GM19452 (cell line): Measurements from ENCODE around the gene KRT10.

Experiments
- ATAC-seq: cut with Tn5 transposase; IDR thresholded peaks from one replicate; pipeline ENCODE4 v1.9.1; 2021; ENCODE audit not compliant: unreplicated experiment

KRT10 gene

DNA sequence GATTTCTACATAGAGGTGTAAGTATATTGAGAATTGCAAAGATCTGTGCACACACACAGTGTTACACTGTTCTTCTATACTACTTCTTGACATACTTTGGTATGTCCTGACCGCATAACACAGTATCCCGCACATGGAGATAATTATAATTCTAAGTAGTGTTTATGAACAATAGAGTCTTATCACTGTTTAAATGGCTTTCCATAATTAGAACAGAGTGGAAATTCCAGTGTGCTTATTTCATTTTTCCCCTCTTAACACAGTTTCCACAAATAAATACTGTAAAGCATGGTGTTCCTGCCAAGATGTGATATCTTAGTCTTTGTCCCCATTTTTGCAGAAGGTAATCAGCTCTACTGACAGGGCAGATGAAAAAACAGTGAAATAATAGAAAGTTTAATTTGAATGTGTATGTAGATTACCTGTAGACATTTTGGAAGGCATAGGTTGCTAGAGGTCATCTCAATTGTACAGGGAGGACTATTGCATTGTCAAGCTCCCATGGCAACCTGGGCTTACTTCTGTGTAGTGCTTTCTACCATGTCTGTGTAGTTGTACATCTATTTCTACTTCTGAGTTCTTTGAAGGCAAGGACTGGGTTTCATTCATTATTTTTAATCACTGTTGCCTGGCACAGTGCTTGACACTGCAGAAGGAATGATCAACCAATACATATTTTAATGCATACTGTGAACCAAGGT is 12.5 kb downstream of the KRT10 start:
- no peak for ATAC-seq

DNA sequence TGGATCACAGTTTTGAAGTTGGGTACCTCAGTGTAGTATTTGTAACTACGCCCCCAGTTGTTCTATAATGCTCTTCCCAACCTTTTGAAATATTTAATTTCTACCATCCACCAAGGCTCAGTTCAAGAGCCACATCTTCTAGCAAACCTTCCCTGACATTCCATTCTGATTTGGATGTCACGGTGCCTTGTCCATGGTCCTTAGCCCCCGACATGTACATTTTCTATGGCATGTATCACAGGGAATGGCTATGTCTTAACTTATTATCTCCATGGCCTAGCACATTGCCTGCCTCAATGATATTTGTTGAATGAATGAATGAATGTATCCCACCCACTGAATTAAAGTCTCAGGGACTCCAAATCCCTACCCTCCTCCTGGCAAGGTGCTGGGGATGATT is 16.3 kb downstream of the KRT10 start:
- ATAC-seq, result no peak

DNA sequence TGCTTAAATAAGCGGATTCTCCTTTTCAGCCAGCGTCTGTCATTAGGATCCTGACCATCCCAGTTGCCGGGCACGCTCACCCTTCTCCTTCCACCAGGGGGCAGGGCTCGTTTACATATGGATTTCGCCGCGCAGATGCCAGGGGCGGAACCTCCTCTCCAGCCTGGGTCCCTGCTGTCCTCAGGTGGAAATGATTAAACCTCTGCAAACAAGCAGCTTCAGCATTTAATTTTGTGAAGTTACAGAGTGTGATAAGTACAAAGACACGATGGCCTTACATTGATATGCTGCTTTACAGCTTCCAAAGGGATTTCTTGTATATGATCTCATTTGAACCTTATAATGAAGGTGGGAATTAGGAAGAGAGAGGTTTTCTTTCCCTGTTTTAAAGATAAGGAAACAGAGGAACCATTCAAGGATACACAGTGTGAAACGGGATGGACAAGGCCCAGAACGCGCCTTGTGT is 18.8 kb downstream of the KRT10 start:
- ATAC-seq, result no peak

DNA sequence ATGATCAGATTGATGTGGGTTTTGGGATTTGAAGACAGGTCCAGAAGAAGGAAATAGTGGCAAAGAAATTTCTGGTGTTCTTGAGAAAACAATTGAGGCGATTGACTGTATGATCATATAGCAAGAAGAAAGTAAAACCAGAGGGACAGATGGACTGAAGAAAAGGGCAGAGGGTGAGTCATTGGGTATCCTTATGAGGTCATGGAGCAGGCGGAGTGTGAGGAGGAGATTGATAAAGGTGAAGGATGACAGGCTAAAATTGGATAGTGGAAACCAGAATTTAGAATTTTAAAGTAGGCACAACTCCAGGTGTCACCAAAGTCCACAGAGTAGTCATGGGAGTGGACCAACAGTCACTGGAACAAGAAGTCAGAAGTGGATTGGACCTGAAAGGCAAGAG is 21.3 kb downstream of the KRT10 start:
- ATAC-seq, result no peak

DNA sequence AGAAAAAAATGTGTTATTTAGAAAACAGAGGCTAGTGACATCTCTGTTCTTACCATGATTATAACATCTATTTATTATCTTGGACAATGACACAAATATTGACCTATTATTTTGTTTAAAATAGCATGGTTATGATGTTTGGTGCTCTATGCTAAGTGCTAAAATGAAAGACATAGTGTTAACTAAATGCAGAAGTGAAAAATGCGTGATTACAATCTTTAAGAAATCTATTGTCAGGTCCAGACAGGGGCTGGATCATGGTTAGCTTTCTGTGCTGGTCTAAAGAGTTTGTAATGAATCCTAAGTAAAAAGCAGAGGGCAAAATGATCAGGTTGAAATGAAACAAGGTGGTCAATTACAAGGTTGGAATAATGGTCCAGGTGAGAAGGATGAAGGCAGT is 22.0 kb downstream of the KRT10 start:
- ATAC-seq, result no peak

DNA sequence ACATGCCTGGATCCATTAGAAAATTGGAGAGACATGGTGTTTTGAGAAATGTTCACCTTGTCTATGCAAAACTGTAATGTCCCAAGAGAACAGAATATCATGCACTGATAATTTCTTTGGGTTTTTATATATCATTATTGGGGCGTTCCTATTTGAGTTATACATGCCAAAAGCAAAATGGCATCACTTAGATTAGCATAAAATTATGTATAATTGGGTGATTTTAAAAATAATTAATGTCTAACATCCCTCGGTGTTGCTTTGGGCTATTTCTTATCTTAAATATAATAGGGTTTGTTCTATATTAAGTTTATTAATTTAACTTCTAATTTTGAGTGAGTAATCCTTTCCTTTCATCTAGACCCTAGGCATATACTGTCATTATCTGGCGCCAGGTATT is 22.6 kb downstream of the KRT10 start, which contains the start of gene KRT28:
KRT28 (minus strand) TSS at position 101 of the 400 bp plus-strand sequence; CDS start at position 35, 66 bp downstream.
- ATAC-seq, result no peak

DNA sequence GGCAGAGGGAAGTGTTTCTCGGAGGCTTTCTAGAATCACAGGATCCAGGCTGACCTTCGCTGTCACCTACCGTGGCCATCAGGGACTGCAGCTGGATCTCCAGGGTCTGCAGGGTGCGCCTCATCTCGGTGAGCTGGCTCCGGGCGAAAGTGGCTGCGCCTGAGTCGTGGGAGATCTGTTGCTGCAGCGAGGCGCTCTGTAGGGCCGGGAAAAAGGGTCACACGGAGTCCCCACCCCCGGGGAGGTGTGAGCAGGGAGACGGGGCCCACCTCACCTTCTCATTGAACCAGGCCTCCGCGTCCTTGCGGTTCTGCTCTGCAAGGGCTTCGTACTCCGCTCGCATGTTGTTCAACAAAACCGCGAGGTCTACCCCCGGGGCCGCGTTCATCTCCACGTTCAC is 25.6 kb downstream of the KRT10 start:
- no peak for ATAC-seq

DNA sequence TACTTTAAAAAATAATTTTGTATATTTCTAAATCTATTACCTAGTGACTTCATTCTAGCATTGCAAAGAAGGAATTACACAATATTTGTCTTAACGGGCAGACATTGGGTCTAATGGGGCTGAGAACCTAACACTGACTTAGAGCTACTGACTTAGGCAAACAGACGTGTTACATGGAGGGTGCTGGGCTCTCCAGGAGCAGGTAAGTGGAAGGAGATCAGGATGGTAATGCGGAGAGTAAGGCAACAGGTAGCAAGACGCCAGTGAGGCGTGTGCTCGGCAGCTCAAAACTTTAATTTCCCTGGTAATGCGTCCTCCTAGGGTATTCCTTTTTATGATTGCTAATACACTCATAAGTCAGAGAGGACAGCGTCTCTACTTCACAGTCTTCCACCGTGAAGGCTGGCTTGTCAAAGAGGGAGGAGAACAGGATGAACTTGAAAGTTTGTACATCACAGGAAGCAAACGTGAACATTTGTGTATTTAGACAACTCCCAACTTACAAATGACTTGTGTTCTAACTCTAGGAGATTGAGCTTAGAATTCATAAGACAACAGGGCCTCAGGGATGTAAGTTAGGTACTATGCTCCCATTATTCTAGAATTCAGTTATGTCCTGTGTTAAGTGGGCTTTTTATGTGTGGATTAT is 27.3 kb downstream of the KRT10 start:
- ATAC-seq, result no peak

DNA sequence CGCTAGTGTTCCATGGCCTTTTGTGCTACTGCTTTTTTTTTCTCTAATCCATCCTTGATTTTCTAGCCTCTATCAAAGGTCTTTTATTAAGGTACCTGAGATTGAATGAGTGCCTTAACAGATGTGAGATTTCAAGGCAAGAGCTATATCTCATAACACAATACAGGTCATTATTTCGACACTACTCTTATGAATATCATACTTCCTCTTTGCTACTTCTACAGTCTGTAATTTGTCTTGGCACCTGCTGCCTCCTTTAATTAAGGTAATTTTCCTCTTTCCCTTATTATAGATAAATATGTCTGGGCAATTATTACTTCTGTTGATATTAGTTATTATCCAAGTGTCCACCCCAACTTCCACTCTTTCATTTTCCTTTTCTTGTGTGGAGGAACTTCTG is 27.9 kb downstream of the KRT10 start:
- ATAC-seq, result no peak

DNA sequence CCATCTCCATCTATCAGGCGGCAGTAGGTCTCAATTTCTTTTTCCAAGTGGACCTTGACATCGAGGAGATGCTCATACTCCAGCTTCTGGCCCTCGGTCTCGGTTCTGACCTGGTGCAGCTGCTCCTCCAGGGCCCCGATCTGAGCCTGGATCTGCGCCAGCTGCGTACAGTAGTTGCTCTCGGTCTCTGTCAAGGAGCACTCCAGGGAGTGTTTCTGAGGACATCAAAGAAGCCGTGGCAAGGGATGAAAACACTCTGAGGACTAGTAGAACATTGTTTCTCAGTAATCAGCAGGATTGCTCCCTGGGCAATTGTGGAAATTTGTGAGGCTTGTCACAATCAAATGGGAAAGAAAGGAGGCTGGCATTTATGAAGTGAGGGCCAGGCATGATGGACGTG is 28.6 kb downstream of the KRT10 start:
- ATAC-seq, result no peak

DNA sequence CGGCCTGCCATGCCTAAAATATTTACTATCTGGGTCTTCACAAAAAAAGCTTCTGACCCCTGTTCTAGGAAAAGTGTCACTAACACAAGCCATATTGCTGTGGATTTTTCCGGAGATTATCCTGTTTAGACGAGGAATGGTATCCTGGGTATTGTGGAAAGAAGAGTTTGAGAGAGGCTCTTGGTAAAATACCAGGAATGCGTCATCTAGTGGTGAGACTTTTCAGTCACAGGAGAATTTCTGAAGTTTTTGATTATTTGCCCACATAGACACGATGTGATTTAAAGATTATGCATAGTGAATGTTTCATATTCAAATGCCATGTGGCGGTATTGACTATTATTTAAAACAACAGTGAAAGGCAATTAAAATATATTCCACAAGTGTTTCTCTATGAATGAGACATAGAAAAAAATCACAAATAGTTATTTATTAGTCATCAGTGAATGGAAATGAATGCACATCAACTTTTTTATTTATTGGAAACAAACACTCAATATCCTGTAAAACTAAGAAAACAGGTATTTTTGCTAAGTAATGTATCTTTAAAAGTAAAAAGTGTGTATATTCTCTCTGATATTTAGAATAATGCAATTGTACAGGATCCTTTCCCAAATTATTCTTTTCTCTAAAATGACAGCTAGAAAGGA is 30.5 kb downstream of the KRT10 start:
- no peak for ATAC-seq

DNA sequence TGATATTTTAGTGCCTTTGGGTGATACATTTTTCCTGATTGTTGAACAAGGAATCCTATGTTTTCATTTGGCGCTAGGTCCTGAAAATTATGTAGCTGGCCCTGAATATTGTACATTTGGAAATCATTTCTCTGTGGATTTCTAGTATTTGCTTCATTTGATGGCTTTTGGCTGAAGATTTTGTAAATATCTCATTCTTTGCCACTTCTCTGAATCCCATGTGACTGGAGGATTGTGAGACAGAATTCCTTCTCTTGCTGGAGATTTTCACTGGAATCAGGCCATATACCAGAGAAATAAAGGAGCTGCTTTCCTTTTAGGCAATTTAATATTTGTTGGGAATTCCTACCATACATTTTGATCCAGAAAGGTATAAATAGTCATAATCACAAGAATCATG is 31.3 kb downstream of the KRT10 start:
- no peak for ATAC-seq

DNA sequence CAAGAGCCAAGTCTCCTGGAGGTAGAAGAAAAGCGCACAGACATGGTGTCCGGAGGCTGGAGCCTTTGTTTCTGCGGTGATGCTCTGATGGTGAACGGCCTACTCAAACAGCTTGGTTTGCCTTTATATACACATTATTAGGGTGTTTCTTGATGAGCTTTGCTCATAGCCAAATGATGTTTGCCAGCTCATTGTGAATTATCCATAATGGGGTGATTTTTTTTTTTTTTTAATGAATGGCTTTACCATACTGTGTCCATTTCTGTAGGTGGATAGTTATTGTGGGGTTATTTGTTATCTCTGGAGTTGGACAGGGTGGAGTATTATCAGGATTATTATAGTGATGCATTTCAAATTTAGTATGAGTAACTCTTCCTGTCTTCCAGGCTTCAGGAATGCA is 40.0 kb downstream of the KRT10 start, which contains the start of gene KRT27:
KRT27 (minus strand) TSS at position 101 of the 400 bp plus-strand sequence; CDS start at position 44, 57 bp downstream.
- ATAC-seq, result no peak

DNA sequence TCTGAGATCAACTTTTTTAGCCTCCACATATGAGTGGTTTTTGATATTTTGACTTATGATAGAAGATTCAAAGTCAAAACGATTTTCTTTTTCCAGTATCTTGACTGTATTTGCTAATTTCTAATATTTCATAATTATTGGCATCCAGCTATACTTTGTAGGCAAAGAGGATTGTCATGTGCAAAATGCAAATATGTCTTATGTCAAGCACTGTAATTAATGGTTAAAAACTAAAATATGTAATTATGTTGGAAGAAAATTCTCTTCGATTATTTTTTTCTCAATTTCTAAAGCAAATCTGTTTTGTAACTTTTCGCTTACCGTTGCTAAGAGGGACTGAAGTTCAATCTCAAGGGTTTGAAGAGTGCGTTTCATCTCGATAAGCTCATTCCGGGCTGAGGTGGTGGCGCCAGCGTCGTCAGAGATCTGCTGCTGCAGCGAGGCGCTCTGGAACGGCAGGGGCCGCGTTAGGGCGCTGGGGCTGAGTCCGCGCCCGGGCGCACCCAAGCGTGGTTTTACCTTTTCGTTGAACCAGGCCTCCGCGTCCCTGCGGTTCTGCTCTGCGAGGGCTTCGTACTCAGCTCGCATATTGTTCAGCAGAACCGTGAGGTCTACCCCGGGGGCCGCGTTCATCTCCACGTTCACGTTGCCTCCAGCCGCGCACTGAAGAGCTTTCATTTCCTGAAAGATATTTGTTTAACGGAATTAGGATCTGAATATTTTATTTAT is 43.1 kb downstream of the KRT10 start:
- ATAC-seq, result no peak

DNA sequence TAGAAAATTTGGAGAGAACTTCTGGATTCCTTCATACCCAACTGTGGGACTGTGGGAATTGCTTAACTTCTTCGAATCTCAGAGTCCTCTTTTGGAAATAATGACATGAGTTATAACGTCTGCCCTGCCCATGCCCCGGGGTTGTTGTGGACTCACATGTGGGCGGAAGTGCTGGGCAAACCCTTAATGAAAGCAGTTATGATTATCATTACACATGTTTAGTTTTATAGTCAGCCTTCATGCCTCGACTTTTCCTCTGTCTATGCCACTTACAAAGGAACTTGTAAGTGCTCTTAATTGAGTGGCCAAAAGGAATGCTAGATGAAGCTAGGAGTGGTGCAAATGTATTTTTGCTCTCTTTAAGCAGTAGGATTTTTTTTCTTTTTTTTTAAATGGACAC is 44.0 kb downstream of the KRT10 start:
- no peak for ATAC-seq

DNA sequence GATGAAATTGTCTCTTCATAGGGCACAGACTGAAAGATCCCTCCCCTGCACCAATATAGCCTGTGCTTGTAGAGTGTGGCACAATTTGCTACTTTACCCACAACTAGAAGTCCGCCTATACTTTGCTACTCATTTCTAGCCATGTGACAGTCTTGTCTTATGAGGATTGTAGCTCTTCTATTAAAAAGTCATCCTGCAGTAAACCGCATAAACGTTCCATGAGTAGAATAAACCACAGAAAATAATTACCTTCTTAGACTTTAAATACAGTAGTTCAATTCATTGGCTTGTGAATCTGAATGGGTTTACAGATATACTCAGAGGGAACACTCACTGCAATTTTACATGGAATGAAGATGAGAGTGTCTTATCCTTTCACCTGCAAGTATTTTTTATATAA is 44.4 kb downstream of the KRT10 start:
- no peak for ATAC-seq

DNA sequence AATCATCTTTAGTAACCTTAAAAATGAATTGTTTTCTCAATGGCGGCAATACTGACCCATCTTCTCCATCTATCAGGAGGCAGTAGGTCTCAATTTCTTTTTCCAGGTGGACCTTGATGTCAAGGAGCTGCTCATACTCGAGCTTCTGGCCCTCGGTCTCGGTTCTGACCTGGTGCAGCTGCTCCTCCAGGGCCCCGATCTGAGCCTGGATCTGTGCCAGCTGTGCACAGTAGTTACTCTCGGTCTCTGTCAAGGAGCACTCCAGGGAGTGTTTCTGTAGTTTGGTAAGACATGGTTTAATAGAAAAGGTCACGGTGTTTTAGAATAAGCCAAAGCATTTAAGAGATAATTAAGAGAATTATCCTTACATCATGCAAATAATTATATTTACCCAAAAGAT is 45.0 kb downstream of the KRT10 start:
- no peak for ATAC-seq

DNA sequence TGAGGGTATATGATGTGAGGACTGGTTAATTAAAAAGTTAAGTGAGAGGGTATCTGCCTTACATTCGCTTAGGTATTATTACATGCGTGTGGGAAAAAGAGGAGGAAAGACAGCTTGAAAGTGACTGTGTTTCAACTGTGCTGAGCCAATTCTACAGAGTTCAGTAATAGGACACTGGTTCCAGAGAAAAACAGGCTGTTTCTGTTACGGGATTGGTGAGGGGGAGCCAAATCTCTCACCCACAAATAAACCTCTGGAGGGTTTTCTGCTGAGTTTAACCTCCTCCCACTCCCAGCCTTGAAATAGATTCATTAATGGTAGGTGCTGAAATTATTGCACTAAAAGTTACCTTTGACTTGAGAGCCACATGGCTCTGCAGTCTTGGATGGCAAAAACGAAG is 46.5 kb downstream of the KRT10 start:
- ATAC-seq, result no peak

DNA sequence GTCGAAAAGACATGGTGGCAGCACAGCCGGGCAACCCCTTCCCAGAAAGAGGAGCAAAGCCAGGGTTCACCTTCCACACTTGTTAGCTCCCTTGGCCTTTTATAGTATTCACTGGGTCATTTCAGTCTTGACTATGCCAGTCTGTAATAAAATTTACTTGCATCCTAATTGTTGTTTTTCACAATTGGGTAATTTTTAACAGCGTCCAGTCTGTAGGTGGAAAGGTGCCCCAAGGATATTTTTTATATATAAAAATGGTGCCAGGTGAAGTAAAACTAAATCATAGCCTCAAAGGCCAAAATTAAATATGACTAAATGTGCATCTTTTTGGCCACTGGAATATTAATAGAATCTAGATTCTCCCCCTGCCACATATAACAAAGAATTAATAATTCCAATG is 50.3 kb downstream of the KRT10 start, which contains the start of gene KRT26:
KRT26 (minus strand) TSS at position 101 of the 400 bp plus-strand sequence; CDS start at position 13, 88 bp downstream.
- ATAC-seq, result no peak
